Osteoblast (primary cell): ENCODE measurements around the gene OXGR1. TPM values are rescaled to one million over a fixed set of nuclear protein-coding genes. Genes with fewer than 3 reads are reported as not detected.

Source experiments
- DNase-seq: peaks from one replicate; pipeline ENCODE4 v3.0.0; 2011; ENCODE audit warnings: low spot score, mixed read lengths; ENCODE audit not compliant: insufficient read length; ENCODE audit errors: missing footprints
- H2AFZ ChIP-seq: 2 replicates; pipeline ENCODE4 v1.6.0; 2011; ENCODE audit warnings: mild to moderate bottlenecking, low read length
- H3K27ac ChIP-seq: 2 replicates; pipeline ENCODE4 v1.5.1; 2011; ENCODE audit warnings: mild to moderate bottlenecking, low read depth, low read length, moderate library complexity
- H3K27me3 ChIP-seq: 2 replicates; pipeline ENCODE4 v1.6.0; 2012; ENCODE audit warnings: mild to moderate bottlenecking, control low read depth, inconsistent platforms, low read length, moderate library complexity; ENCODE audit not compliant: insufficient read depth
- H3K36me3 ChIP-seq: 2 replicates; pipeline ENCODE4 v1.5.1; 2011; ENCODE audit warnings: mild to moderate bottlenecking, low read length, control low read depth, moderate library complexity; ENCODE audit not compliant: insufficient read depth
- H3K4me1 ChIP-seq: 2 replicates; pipeline ENCODE4 v1.5.1; 2011; ENCODE audit warnings: mild to moderate bottlenecking, low read length, control low read depth, moderate library complexity; ENCODE audit not compliant: insufficient read depth
- H3K4me2 ChIP-seq: 2 replicates; pipeline ENCODE4 v1.6.0; 2011; ENCODE audit warnings: mild to moderate bottlenecking, low read length; ENCODE audit not compliant: insufficient read depth
- H3K4me3 ChIP-seq: fragments of 200-600 bp; sonication (generic); 3 replicates; pipeline ENCODE4 v1.5.1; 2012; ENCODE audit warnings: mild to moderate bottlenecking, low read length, inconsistent platforms; ENCODE audit not compliant: insufficient read depth
- H3K79me2 ChIP-seq: 2 replicates; pipeline ENCODE4 v1.6.0; 2012; ENCODE audit warnings: mild to moderate bottlenecking, low read length, control low read depth, inconsistent platforms; ENCODE audit not compliant: insufficient read depth
- H3K9me3 ChIP-seq: 2 replicates; pipeline ENCODE4 v1.5.1; 2011; ENCODE audit warnings: low read depth, low read length, control low read depth
- H4K20me1 ChIP-seq: 2 replicates; pipeline ENCODE4 v1.6.0; 2012; ENCODE audit warnings: mild to moderate bottlenecking, low read length, control low read depth; ENCODE audit not compliant: insufficient read depth
- CTCF ChIP-seq: IDR thresholded peaks from 2 replicates; pipeline ENCODE4 v1.5.1; 2011; ENCODE audit warnings: mild to moderate bottlenecking, low read depth, low read length, moderate library complexity; ENCODE audit errors: extremely low read depth
- total RNA-seq: library from RNA; depleted of rRNA; stranded (reverse); fragments of >200 nt; gene quantifications from 2 replicates; pipeline ENCODE4 v1.2.3, GENCODE V29; 2012

The OXGR1 gene
- total RNA-seq, 1 donor, result not detected

GRCh38 chr13:97004886-97005285 lies 10.6 kb upstream of the OXGR1 start:
- Histone ChIP-seq H2AFZ (no peak overlapping the region), H3K36me3 (no peaks in the 10 kb centered on the region), H3K27me3 (no peaks in the 10 kb centered on the region), H3K9me3 (no peaks in the 10 kb centered on the region), H3K4me1 (no peaks in the 10 kb centered on the region), H4K20me1 (no peaks in the 10 kb centered on the region), H3K79me2 (no peaks in the 10 kb centered on the region), H3K4me2 (no peak overlapping the region), H3K4me3 (no peak overlapping the region), H3K27ac (no peak overlapping the region)
- TF ChIP-seq CTCF, result no peak
- no peak for DNase-seq

- no peaks in the 10 kb centered on the region for H3K9me3 ChIP-seq
- H3K27ac ChIP-seq, result no peak overlapping the region
- H3K4me3 ChIP-seq, result no peak overlapping the region
- no peak for TF ChIP-seq CTCF
- H3K4me2 ChIP-seq, result no peak overlapping the region
- no peak for DNase-seq
- no peaks in the 10 kb centered on the region for H4K20me1 ChIP-seq
- no peaks in the 10 kb centered on the region for H3K4me1 ChIP-seq
- no peak overlapping the region for H2AFZ ChIP-seq
- no peaks in the 10 kb centered on the region for H3K79me2 ChIP-seq
- no peaks in the 10 kb centered on the region for H3K27me3 ChIP-seq
- H3K36me3 ChIP-seq, result no peaks in the 10 kb centered on the region
Observed at GRCh38 chr13:97004096-97004876, 10.0 kb upstream of the OXGR1 start.

- Histone ChIP-seq H3K4me2 (no peak overlapping the region), H3K36me3 (no peaks in the 10 kb centered on the region), H3K4me1 (no peaks in the 10 kb centered on the region), H3K9me3 (no peaks in the 10 kb centered on the region), H2AFZ (no peak overlapping the region), H3K79me2 (no peaks in the 10 kb centered on the region), H3K4me3 (no peak overlapping the region), H4K20me1 (no peaks in the 10 kb centered on the region), H3K27me3 (no peaks in the 10 kb centered on the region), H3K27ac (no peak overlapping the region)
- no peak for DNase-seq
- no peak for TF ChIP-seq CTCF
Observed at GRCh38 chr13:97003071-97003470, 8.8 kb upstream of the OXGR1 start.

GRCh38 chr13:97002581-97002980 lies 8.3 kb upstream of the OXGR1 start:
- H3K4me1 ChIP-seq, result no peaks in the 10 kb centered on the region
- no peak overlapping the region for H2AFZ ChIP-seq
- no peak overlapping the region for H3K4me3 ChIP-seq
- H3K79me2 ChIP-seq, result no peaks in the 10 kb centered on the region
- H3K27me3 ChIP-seq, result no peaks in the 10 kb centered on the region
- no peaks in the 10 kb centered on the region for H3K36me3 ChIP-seq
- H3K27ac ChIP-seq, result no peak overlapping the region
- H3K9me3 ChIP-seq, result no peaks in the 10 kb centered on the region
- H4K20me1 ChIP-seq, result no peaks in the 10 kb centered on the region
- no peak for TF ChIP-seq CTCF
- DNase-seq, result no peak
- no peak overlapping the region for H3K4me2 ChIP-seq
